ENCODE data around the gene VCAN. TPM values are rescaled to one million over a fixed set of nuclear protein-coding genes. Genes with fewer than 3 reads are reported as not detected.

VCAN gene
- total RNA-seq, 1 experiment from 2014 or later = 0.72 TPM

GRCh38 chr5:83553000-83553486 lies 81.5 kb downstream of the VCAN start:
- H3K4me1 ChIP-seq (ENCODE audit: control insufficient read depth, insufficient read depth, low read length) = no peaks in the 10 kb centered on the region
- no peaks in the 10 kb centered on the region for H3K9me3 ChIP-seq (ENCODE audit: control insufficient read depth, insufficient read depth, low read depth, low read length)
- H3K36me3 ChIP-seq (ENCODE audit: control insufficient read depth, insufficient read depth, low read length) = no peaks in the 10 kb centered on the region
- no peaks in the 10 kb centered on the region for H3K27me3 ChIP-seq (ENCODE audit: control insufficient read depth, insufficient read depth, low read length)
- no peak overlapping the region for H3K27ac ChIP-seq (ENCODE audit: low read length)
- POLR2A ChIA-PET = interaction anchor here (0.5 kb wide), 1 partner anchor 625 kb away, joined by 4 read pairs; no protein-coding TSS in a partner anchor
- BruUV-seq (replicated peaks) = no TSS peak
- CTCF ChIA-PET = no interaction called here
- no peak for ATAC-seq
- intact Hi-C loops (cut with micrococcal nuclease; ENCODE audit: unreplicated experiment) (no loop called here), in situ Hi-C loops (cut with HindIII; ENCODE audit: low pct_unique_long_range_greater_than_20kb, low sequenced_read_pairs) (no loop called here)
- DNase-seq (ENCODE audit: low read depth, low spot score) = no peak
- H3K4me3 ChIP-seq (ENCODE audit: low read depth in 2 of 2, low read length in 2 of 2) = no peak overlapping the region
- TF ChIP-seq REST (IDR thresholded peaks at IDR 0.05; ENCODE audit: insufficient read depth in 1 of 2, low read depth in 2 of 2, low read length in 1 of 2) = no peak
- TF ChIP-seq CTCF (IDR thresholded peaks at IDR 0.05) = no peak
- TF ChIP-seq POLR2AphosphoS5 (IDR thresholded peaks at IDR 0.05; ENCODE audit: low read depth, low read length) = no peak
- no peak for TF ChIP-seq SIN3A (IDR thresholded peaks at IDR 0.05; ENCODE audit: borderline replicate concordance, insufficient read depth, low read depth, low read length)
- TF ChIP-seq TCF7L2 (IDR thresholded peaks at IDR 0.05; ENCODE audit: low read depth, low read length) = no peak

DNA sequence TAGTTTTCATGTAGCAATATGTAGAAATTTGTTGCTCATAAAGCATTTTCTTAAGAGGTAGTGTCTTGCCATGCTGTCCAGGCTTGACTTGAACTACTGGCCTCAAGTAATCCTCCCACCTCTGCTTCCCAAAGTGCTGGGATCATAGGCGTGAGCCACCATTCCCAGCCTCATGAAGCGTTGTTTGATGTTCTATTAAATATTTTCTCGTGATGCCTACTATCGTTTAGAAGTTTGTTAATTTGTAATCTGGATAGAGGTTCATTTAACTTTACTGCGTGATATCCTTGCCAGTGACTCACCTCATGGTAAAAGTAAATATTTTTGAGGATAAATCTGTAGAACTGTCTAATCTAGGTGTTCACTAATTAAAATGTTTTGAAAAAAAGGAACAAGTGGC lies 82.6 kb downstream of the VCAN start:
- Histone ChIP-seq H3K27ac (ENCODE audit: low read length) (no peak overlapping the region), H3K27me3 (ENCODE audit: control insufficient read depth, insufficient read depth, low read length) (no peaks in the 10 kb centered on the region), H3K4me1 (ENCODE audit: control insufficient read depth, insufficient read depth, low read length) (no peaks in the 10 kb centered on the region), H3K36me3 (ENCODE audit: control insufficient read depth, insufficient read depth, low read length) (no peaks in the 10 kb centered on the region), H3K9me3 (ENCODE audit: control insufficient read depth, insufficient read depth, low read depth, low read length) (no peaks in the 10 kb centered on the region), H3K4me3 (ENCODE audit: low read depth in 2 of 2, low read length in 2 of 2) (no peak overlapping the region)
- no peak for TF ChIP-seq SIN3A (IDR thresholded peaks at IDR 0.05; ENCODE audit: borderline replicate concordance, insufficient read depth, low read depth, low read length)
- BruUV-seq (replicated peaks) = no TSS peak
- POLR2A ChIA-PET = no interaction called here
- ATAC-seq = no peak
- intact Hi-C loops (cut with micrococcal nuclease; ENCODE audit: unreplicated experiment) = no loop called here
- in situ Hi-C loops (cut with HindIII; ENCODE audit: low pct_unique_long_range_greater_than_20kb, low sequenced_read_pairs) = no loop called here
- DNase-seq (ENCODE audit: low read depth, low spot score) = no peak
- CTCF ChIA-PET = no interaction called here

GRCh38 chr5:83554686-83555085 lies 83.1 kb downstream of the VCAN start:
- no peak for ATAC-seq
- Histone ChIP-seq H3K9me3 (ENCODE audit: control insufficient read depth, insufficient read depth, low read depth, low read length) (no peaks in the 10 kb centered on the region), H3K4me3 (ENCODE audit: low read depth in 2 of 2, low read length in 2 of 2) (no peak overlapping the region), H3K4me1 (ENCODE audit: control insufficient read depth, insufficient read depth, low read length) (no peaks in the 10 kb centered on the region), H3K36me3 (ENCODE audit: control insufficient read depth, insufficient read depth, low read length) (no peaks in the 10 kb centered on the region), H3K27ac (ENCODE audit: low read length) (no peak overlapping the region), H3K27me3 (ENCODE audit: control insufficient read depth, insufficient read depth, low read length) (no peaks in the 10 kb centered on the region; the same call in 1 of the 2 replicates)
- in situ Hi-C loops (cut with HindIII; ENCODE audit: low pct_unique_long_range_greater_than_20kb, low sequenced_read_pairs) = no loop called here
- no TSS peak for BruUV-seq (replicated peaks)
- ChIA-PET POLR2A (no interaction called here), CTCF (no interaction called here)
- TF ChIP-seq TCF7L2 (IDR thresholded peaks at IDR 0.05; ENCODE audit: low read depth, low read length) = no peak
- no peak for TF ChIP-seq SIN3A (IDR thresholded peaks at IDR 0.05; ENCODE audit: borderline replicate concordance, insufficient read depth, low read depth, low read length)
- TF ChIP-seq CTCF (IDR thresholded peaks at IDR 0.05) = no peak
- no peak for TF ChIP-seq POLR2AphosphoS5 (IDR thresholded peaks at IDR 0.05; ENCODE audit: low read depth, low read length)
- TF ChIP-seq REST (IDR thresholded peaks at IDR 0.05; ENCODE audit: insufficient read depth in 1 of 2, low read depth in 2 of 2, low read length in 1 of 2) = no peak
- intact Hi-C loops (cut with micrococcal nuclease; ENCODE audit: unreplicated experiment) = no loop called here
- DNase-seq (ENCODE audit: low read depth, low spot score) = no peak
